GM19328 (cell line): ENCODE results near the gene KPNA1.

Source experiments
- ATAC-seq: cut with Tn5 transposase; IDR thresholded peaks from one replicate; pipeline ENCODE4 v1.9.1; 2021; ENCODE audit warnings: mild to moderate bottlenecking, moderate library complexity; ENCODE audit not compliant: unreplicated experiment

Gene KPNA1

GRCh38 chr3:122416966-122417365 is 97.8 kb downstream of the KPNA1 start:
- ATAC-seq, result no peak

- peak; percentile 83 for ATAC-seq
Observed at GRCh38 chr3:122415762-122416654, 98.7 kb downstream of the KPNA1 start, which contains the start of gene WDR5B. TSS of gene WDR5B (minus strand) at chr3:122416062. CDS start at chr3:122415528, 534 bp downstream.

- peak; percentile 50 for ATAC-seq
Observed at GRCh38 chr3:122415104-122415744, 99.5 kb downstream of the KPNA1 start.

- ATAC-seq, result no peak
Observed at GRCh38 chr3:122414391-122414790, 100.3 kb downstream of the KPNA1 start.

- no peak for ATAC-seq
Observed at GRCh38 chr3:122410639-122411038, 104.1 kb downstream of the KPNA1 start.

- no peak for ATAC-seq
Observed at GRCh38 chr3:122410111-122410510, 104.6 kb downstream of the KPNA1 start.

GRCh38 chr3:122409446-122409845 is 105.3 kb downstream of the KPNA1 start:
- ATAC-seq, result no peak

- no peak for ATAC-seq
Observed at GRCh38 chr3:122407946-122408345, 106.8 kb downstream of the KPNA1 start.

GRCh38 chr3:122406198-122406597 is 108.5 kb downstream of the KPNA1 start:
- no peak for ATAC-seq

GRCh38 chr3:122405015-122405414 is 109.7 kb downstream of the KPNA1 start:
- ATAC-seq, result no peak

GRCh38 chr3:122403489-122403888 is 111.2 kb downstream of the KPNA1 start:
- no peak for ATAC-seq

- no peak for ATAC-seq
Observed at GRCh38 chr3:122398920-122399319, 115.8 kb downstream of the KPNA1 start.

- no peak for ATAC-seq
Observed at GRCh38 chr3:122397201-122397600, 117.5 kb downstream of the KPNA1 start.

GRCh38 chr3:122396511-122396910 is 118.2 kb downstream of the KPNA1 start:
- no peak for ATAC-seq

- ATAC-seq, result no peak
Observed at GRCh38 chr3:122395582-122395981, 119.2 kb downstream of the KPNA1 start.

GRCh38 chr3:122394173-122394572 is 120.6 kb downstream of the KPNA1 start:
- ATAC-seq, result no peak

- ATAC-seq, result no peak
Observed at GRCh38 chr3:122392868-122393844, 121.6 kb downstream of the KPNA1 start.

- no peak for ATAC-seq
Observed at GRCh38 chr3:122391681-122392446, 122.9 kb downstream of the KPNA1 start.

GRCh38 chr3:122390665-122391064 is 124.1 kb downstream of the KPNA1 start:
- no peak for ATAC-seq

- ATAC-seq, result no peak
Observed at GRCh38 chr3:122389892-122390291, 124.8 kb downstream of the KPNA1 start.
